ENCODE measurements around the gene APBA2. TPM values are rescaled to one million over a fixed set of nuclear protein-coding genes. Genes with fewer than 3 reads are reported as not detected.

APBA2 gene
- total RNA-seq, 4 donors from 2014 or later, result 7.2 to 33.8 (median 8.8) TPM

DNA sequence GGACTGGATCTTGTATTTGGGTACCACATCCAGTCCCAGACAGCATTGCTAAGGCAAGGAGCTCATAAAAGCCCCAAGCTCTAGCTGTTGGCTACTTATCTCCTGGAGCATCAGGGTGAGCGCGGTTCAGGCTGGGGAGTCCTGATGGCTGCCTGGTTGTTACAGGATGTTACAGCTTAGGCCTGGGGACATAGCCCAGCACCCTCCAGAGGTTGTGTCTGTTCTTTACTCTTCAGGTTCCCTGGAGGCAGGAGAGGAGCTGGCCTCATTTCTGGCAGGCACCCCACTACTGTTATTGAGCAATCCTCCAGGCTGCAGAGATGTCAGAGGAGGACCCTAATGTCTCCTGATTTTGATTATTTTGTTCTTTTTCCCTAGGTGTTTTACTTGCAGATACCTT lies 26.6 kb downstream of the APBA2 start:
- no peak overlapping the region for H3K4me3 ChIP-seq
- no peak for DNase-seq
- no peaks in the 10 kb centered on the region for H3K9me3 ChIP-seq
- H3K27ac ChIP-seq, result no peak overlapping the region
- H3K27me3 ChIP-seq, result no peaks in the 10 kb centered on the region
- H3K4me1 ChIP-seq, result no peaks in the 10 kb centered on the region
- H3K36me3 ChIP-seq, result no peaks in the 10 kb centered on the region
- TF ChIP-seq, protein P1, sequence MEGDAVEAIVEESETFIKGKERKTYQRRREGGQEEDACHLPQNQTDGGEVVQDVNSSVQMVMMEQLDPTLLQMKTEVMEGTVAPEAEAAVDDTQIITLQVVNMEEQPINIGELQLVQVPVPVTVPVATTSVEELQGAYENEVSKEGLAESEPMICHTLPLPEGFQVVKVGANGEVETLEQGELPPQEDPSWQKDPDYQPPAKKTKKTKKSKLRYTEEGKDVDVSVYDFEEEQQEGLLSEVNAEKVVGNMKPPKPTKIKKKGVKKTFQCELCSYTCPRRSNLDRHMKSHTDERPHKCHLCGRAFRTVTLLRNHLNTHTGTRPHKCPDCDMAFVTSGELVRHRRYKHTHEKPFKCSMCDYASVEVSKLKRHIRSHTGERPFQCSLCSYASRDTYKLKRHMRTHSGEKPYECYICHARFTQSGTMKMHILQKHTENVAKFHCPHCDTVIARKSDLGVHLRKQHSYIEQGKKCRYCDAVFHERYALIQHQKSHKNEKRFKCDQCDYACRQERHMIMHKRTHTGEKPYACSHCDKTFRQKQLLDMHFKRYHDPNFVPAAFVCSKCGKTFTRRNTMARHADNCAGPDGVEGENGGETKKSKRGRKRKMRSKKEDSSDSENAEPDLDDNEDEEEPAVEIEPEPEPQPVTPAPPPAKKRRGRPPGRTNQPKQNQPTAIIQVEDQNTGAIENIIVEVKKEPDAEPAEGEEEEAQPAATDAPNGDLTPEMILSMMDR (IDR thresholded peaks at IDR 0.05), result no peak
- no peak for TF ChIP-seq POLR2A (IDR thresholded peaks at IDR 0.05)

DNA sequence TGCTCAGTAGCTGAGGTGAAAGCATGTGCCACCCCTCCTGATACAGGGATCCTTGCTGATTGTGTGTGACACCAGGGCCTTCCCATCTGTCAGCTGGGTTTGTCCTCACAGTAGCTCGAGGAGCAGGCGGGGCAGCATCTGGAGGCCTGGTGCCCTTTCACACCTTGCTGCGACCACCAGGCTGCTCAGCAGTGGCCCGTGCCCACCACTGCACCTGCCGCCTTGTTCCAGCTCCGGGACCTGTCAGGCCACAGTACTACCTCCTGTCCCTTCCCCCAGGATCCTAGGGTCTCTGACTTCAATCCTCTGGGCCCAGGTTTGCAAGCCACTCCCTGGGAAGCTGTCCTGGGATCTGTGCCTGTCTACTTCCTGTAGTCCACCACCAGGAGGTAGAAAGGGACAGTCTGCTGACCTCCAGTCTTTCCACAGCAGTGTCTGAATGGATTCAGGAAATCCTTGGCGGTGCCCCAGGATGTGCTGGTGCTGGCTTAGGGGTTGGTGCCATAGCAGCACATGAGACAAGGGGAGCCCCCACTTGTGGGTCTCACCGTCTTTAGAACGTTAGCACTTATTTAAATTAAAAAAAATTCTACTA lies 27.5 kb downstream of the APBA2 start:
- no peak for DNase-seq
- Histone ChIP-seq H3K4me1 (no peaks in the 10 kb centered on the region), H3K36me3 (no peaks in the 10 kb centered on the region), H3K4me3 (no peak overlapping the region), H3K9me3 (no peaks in the 10 kb centered on the region), H3K27me3 (no peaks in the 10 kb centered on the region), H3K27ac (no peak overlapping the region)
- TF ChIP-seq, protein P1 (IDR thresholded peaks at IDR 0.05), result no peak
- no peak for TF ChIP-seq POLR2A (IDR thresholded peaks at IDR 0.05)

DNA sequence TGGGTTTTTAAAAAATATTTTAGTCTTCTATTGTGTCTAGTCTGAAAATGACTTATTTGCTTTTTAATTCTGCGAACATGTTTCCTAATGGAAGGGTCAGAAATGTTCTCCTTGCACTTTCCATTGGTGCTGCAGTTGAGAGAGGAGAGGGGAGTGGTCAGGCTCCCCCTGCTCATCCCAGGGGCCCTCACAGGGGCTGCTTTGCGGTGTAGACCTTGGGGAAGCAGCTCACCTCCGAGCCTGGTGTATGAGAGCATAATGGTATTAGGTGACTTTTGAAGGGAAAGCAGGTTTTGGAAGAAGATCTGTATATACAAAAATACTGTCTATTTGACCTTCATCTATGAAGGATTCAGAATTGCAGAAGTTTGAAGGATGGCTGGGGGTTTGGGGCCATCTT lies 28.3 kb downstream of the APBA2 start:
- H3K27me3 ChIP-seq, result no peaks in the 10 kb centered on the region
- H3K4me3 ChIP-seq, result no peak overlapping the region
- TF ChIP-seq POLR2A (IDR thresholded peaks at IDR 0.05), result no peak
- TF ChIP-seq, protein P1 (IDR thresholded peaks at IDR 0.05), result no peak
- no peak for DNase-seq
- H3K27ac ChIP-seq, result no peak overlapping the region
- no peaks in the 10 kb centered on the region for H3K9me3 ChIP-seq
- H3K4me1 ChIP-seq, result no peaks in the 10 kb centered on the region
- no peaks in the 10 kb centered on the region for H3K36me3 ChIP-seq

DNA sequence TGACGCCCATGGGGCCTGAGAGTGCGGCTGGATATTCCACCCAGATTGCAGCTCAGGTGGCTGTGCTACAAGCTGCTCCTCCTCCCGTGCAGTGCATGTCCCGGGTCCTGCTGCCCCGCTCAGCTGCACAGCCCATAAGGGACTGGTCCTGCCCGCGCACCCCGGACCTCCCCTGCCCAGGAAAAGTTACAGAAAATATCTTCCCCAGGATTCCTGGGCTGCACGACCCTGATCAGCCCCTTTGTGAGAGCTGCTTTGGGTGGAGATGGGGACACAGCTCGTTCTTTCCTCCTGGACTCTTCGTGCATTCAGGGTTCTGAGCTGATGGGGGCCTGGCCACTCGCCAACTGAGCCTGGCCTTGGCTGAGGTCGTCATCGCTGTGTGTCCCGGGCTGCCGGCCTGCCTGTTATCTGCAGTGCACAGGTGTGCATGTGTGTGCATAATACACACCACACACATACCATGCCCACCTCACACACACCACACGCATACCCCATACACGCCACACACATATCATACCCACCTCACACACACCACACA lies 28.8 kb downstream of the APBA2 start:
- Histone ChIP-seq H3K36me3 (no peaks in the 10 kb centered on the region), H3K4me1 (no peaks in the 10 kb centered on the region), H3K4me3 (no peak overlapping the region), H3K9me3 (no peaks in the 10 kb centered on the region), H3K27me3 (no peaks in the 10 kb centered on the region), H3K27ac (no peak overlapping the region)
- no peak for DNase-seq
- TF ChIP-seq, protein P1 (IDR thresholded peaks at IDR 0.05), result no peak
- TF ChIP-seq POLR2A (IDR thresholded peaks at IDR 0.05), result no peak

DNA sequence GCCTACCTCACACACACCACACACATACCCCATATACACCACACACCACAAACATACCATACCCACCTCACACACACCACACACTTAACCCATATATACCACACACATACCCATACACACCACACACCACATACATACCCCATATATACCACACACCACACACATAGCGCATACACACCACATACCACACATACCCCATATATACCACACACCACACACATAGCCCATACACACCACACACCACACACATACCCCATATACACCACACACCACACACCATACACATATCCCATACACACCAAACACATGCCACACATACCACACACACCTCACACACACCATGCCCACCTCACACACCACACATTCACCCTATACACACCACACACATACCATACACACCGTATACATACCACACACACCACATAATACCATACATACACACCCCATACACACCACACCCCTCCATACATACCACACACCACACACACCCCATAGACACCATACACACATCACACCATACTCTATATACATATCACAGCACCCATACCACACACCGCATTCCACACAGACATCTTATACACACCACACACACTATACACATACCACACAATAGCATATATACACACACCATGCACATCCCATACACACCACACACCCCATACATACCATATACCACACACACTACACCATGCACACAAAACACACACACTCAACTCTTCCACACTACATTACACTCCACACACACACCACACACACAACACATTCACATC lies 29.5 kb downstream of the APBA2 start:
- DNase-seq, result no peak
- no peak overlapping the region for H3K27ac ChIP-seq
- H3K4me1 ChIP-seq, result no peaks in the 10 kb centered on the region

More for the DNA sequence above, 29.5 kb downstream of the APBA2 start:
- no peaks in the 10 kb centered on the region for H3K9me3 ChIP-seq
- TF ChIP-seq POLR2A (IDR thresholded peaks at IDR 0.05), result no peak
- TF ChIP-seq, protein P1 (IDR thresholded peaks at IDR 0.05), result no peak
- H3K36me3 ChIP-seq, result no peaks in the 10 kb centered on the region
- H3K27me3 ChIP-seq, result no peaks in the 10 kb centered on the region
- no peak overlapping the region for H3K4me3 ChIP-seq
